HepG2 (cell line): ENCODE results near the gene CLASP1. TPM values are rescaled to one million over a fixed set of nuclear protein-coding genes. Genes with fewer than 3 reads are reported as not detected.

Experiments used
- ATAC-seq: fragments of 200-7000 bp; cut with Tn5 transposase; 3 replicates; pipeline ENCODE4 v1.9.1; 2020; ENCODE audit warnings: mild to moderate bottlenecking, moderate library complexity
- BruUV-seq: library from RNA; stranded (reverse); fragments of 400-500 nt; replicated peaks from 2 replicates; lab custom pipeline; 2021; lab: Mats Ljungman, UMichigan
- CTCF ChIA-PET: fragments of 300-600 bp; formaldehyde crosslinking; extraction: SDS; loops from one replicate; lab custom pipeline; 2021; ENCODE audit warnings: low total read pairs, inconsistent platforms, low intra/inter-chr PET ratio; lab: Yijun Ruan, JAX
- POLR2A ChIA-PET: fragments of 350-600 bp; sonication (Branson Sonifier 250); formaldehyde crosslinking; loops from one replicate; lab custom pipeline; 2020; ENCODE audit warnings: antibody characterized with exemption, inconsistent platforms; lab: Yijun Ruan, JAX
- DNase-seq: peaks from one replicate; pipeline ENCODE4 v3.0.0-alpha.2; 2015; ENCODE audit warnings: low spot score
- FAIRE-seq: peaks from 3 replicates; lab custom pipeline; 2011; peaks lifted over from hg19 to GRCh38; lab: Jason Lieb, UNC
- H2AFZ ChIP-seq: one replicate; pipeline ENCODE4 v1.6.1; 2011; ENCODE audit warnings: low read length, inconsistent platforms
- H3K27ac ChIP-seq: fragments of 300-600 bp; 3 replicates; pipeline ENCODE4 v1.8.0; 2011; ENCODE audit warnings: mixed run types, mild to moderate bottlenecking, mixed read lengths, low read length, inconsistent platforms; ENCODE audit not compliant: insufficient read depth; ENCODE audit errors: extremely low read length
- H3K27me3 ChIP-seq, 2 experiments: fragments of 200-600 bp in 1 of 2; 2 replicates in 1 of 2; 3 replicates in 1 of 2; pipeline versions ENCODE4 v1.6.0 to v1.8.0; 2011; ENCODE audit warnings: low read length in 2 of 2, mild to moderate bottlenecking in 2 of 2, moderate library complexity in 2 of 2, inconsistent platforms in 1 of 2; ENCODE audit not compliant: insufficient read depth in 2 of 2, control insufficient read depth in 1 of 2
- H3K36me3 ChIP-seq, 2 experiments: fragments of 200-600 bp in 1 of 2; replicated peaks in 1 of 2; 2 replicates in 1 of 2; 3 replicates in 1 of 2; pipeline versions ENCODE4 v1.5.1 to v1.8.0; 2011; ENCODE audit warnings: low read length in 2 of 2, inconsistent platforms in 1 of 2; ENCODE audit not compliant: insufficient read depth in 2 of 2, control insufficient read depth in 1 of 2
- H3K4me1 ChIP-seq: 2 replicates; pipeline ENCODE4 v1.5.1; 2012; ENCODE audit warnings: low read length, inconsistent platforms; ENCODE audit not compliant: insufficient read depth
- H3K4me2 ChIP-seq: 2 replicates; pipeline ENCODE4 v1.6.0; 2011; ENCODE audit warnings: low read depth, low read length, inconsistent platforms
- H3K4me3 ChIP-seq, 3 experiments: fragments of 200-600 bp in 1 of 3; sonication (generic), shearing (Covaris generic) in 1 of 3; replicated peaks in 1 of 3; 2 replicates each; pipeline ENCODE4 v1.5.1; 2011 to 2016; ENCODE audit warnings: low read length in 3 of 3, inconsistent platforms in 2 of 3, low read depth in 2 of 3, mild to moderate bottlenecking in 2 of 3, control low read depth in 1 of 3, mixed read lengths in 1 of 3; ENCODE audit not compliant: insufficient read depth in 1 of 3
- H3K79me2 ChIP-seq: one replicate; pipeline ENCODE4 v1.6.1; 2011; ENCODE audit warnings: low read length, inconsistent platforms; ENCODE audit not compliant: insufficient read depth
- H3K9ac ChIP-seq: 2 replicates; pipeline ENCODE4 v1.6.0; 2011; ENCODE audit warnings: mild to moderate bottlenecking, low read depth, low read length, inconsistent platforms; ENCODE audit not compliant: insufficient read depth
- H3K9me3 ChIP-seq: 2 replicates; pipeline ENCODE4 v1.5.1; 2012; ENCODE audit warnings: mild to moderate bottlenecking, low read length
- H4K20me1 ChIP-seq: 2 replicates; pipeline ENCODE4 v1.6.0; 2011; ENCODE audit warnings: inconsistent platforms, mild to moderate bottlenecking, low read length, moderate library complexity; ENCODE audit not compliant: insufficient read depth
- FLYWCH1 ChIP-seq: sonication (generic); formaldehyde crosslinking; IDR thresholded peaks from 2 replicates; pipeline ENCODE4 v1.8.1; 2023; ENCODE audit warnings: mild to moderate bottlenecking, missing genetic modification reagents
- NCOA2 ChIP-seq: sonication (generic); formaldehyde crosslinking; IDR thresholded peaks from 2 replicates; pipeline ENCODE4 v1.8.0; 2022; ENCODE audit warnings: inconsistent platforms
- SNAPC2 ChIP-seq: sonication (generic); formaldehyde crosslinking; IDR thresholded peaks from 2 replicates; pipeline ENCODE4 v1.8.1; 2022; ENCODE audit warnings: mild to moderate bottlenecking, missing genetic modification reagents
- SUZ12 ChIP-seq: fragments of 150-350 bp; IDR thresholded peaks from 2 replicates; pipeline ENCODE4 v1.6.1; 2014; ENCODE audit warnings: low read depth, low read length
- ZNF143 ChIP-seq: sonication (generic); formaldehyde crosslinking; IDR thresholded peaks from 2 replicates; pipeline ENCODE4 v1.4.0; 2020; ENCODE audit warnings: missing genetic modification reagents
- ZNF274 ChIP-seq: sonication (generic); formaldehyde crosslinking; IDR thresholded peaks from 2 replicates; pipeline ENCODE4 v1.5.1; 2020; ENCODE audit warnings: mild to moderate bottlenecking, missing genetic modification reagents
- WGBS: methylation state at CpG from one replicate; pipeline ENCODE4 v1.1.6; 2017; ENCODE audit warnings: low lambda C conversion rate; 5-methylcytosine and 5-hydroxymethylcytosine counted together
- in situ Hi-C: cut with HindIII; loops from 2 replicates; pipeline ENCODE4 v1.10.0; 2017; ENCODE audit warnings: low pct_unique_long_range_greater_than_20kb; ENCODE audit not compliant: extremely low pct_ligation_motif_present
- intact Hi-C: fragments of 100-400 bp; cut with micrococcal nuclease; formaldehyde crosslinking; loops from one replicate; pipeline ENCODE4 v1.10.0; 2022; ENCODE audit not compliant: unreplicated experiment
- polyA plus RNA-seq, 8 experiments: library from polyadenylated mRNA; depleted of rRNA in 3 of 8; stranded (reverse) in 7 of 8; unstranded in 1 of 8; fragments of >200 nt; fragmentation: Illumina TruSeq in 4 of 8; extraction: Trizol in 4 of 8; gene quantifications; 2 replicates each; pipeline versions ENCODE4 v1.2.1 to v1.2.3, GENCODE V29; 2011 to 2016; ENCODE audit warnings: low read depth in 4 of 8, missing spikeins in 1 of 8, mixed read lengths in 1 of 8; ENCODE audit not compliant: insufficient read depth in 1 of 8
- total RNA-seq, 5 experiments: library from RNA; depleted of rRNA; stranded (reverse); fragments of >200 nt; fragmentation: Illumina TruSeq; extraction: Trizol; gene quantifications; 2 replicates each; pipeline ENCODE4 v1.2.3, GENCODE V29; 2016; ENCODE audit warnings: low read depth in 1 of 5
- TF ChIP-seq, protein P1 (sequence below): sonication (generic); formaldehyde crosslinking; conservative IDR thresholded peaks from 2 replicates; pipeline ENCODE4 v1.4.0; 2020; ENCODE audit warnings: missing genetic modification reagents
- TF ChIP-seq, protein P2 (sequence below): sonication (generic); formaldehyde crosslinking; IDR thresholded peaks from one replicate; pipeline ENCODE4 v1.5.1; 2020; ENCODE audit warnings: mild to moderate bottlenecking, missing genetic modification reagents; ENCODE audit errors: not compliant biosample characterization
- TF ChIP-seq, protein P3 (sequence below): sonication (generic); formaldehyde crosslinking; IDR thresholded peaks from 2 replicates; pipeline ENCODE4 v1.4.0; 2020; ENCODE audit warnings: mild to moderate bottlenecking, missing genetic modification reagents
- TF ChIP-seq, protein P4 (sequence below): sonication (generic); formaldehyde crosslinking; IDR thresholded peaks from 2 replicates; pipeline ENCODE4 v1.5.0; 2020; ENCODE audit warnings: missing genetic modification reagents
- TF ChIP-seq, protein P5 (sequence below): fragments of 450-650 bp; IDR thresholded peaks from 2 replicates; pipeline ENCODE4 v1.6.1; 2016

Gene CLASP1
- total and polyA plus RNA-seq, 2 of the 13 experiments (the other 11 are each of a cell fraction or from before 2014, with no cell fraction given), result 11.7 to 47.9 TPM

DNA sequence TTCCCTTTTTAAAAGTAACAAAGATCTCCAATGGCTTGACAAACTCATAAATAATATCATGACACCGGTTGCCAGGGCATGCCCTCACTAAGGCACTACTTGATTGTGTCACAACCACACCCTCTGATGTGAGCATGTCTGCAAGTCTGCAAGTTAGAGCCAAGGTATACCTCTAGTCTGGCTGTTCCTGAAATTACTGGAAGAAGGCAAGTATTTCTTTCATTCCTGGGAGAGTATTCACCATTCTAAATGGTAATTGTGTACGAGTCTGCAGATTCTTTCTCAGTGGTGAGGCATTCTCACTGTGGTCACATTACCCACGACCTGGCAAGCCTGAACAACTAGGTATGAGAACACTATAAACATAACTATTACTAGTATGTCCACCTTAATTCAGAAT is 144.3 kb downstream of the CLASP1 start:
- CTCF ChIA-PET, result no interaction called here
- H3K4me2 ChIP-seq, result no peak overlapping the region
- no peak for FAIRE-seq
- TF ChIP-seq, protein P1, sequence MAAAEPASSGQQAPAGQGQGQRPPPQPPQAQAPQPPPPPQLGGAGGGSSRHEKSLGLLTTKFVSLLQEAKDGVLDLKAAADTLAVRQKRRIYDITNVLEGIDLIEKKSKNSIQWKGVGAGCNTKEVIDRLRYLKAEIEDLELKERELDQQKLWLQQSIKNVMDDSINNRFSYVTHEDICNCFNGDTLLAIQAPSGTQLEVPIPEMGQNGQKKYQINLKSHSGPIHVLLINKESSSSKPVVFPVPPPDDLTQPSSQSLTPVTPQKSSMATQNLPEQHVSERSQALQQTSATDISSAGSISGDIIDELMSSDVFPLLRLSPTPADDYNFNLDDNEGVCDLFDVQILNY (CRISPR knock-in tag), result no peak
- TF ChIP-seq, protein P2, sequence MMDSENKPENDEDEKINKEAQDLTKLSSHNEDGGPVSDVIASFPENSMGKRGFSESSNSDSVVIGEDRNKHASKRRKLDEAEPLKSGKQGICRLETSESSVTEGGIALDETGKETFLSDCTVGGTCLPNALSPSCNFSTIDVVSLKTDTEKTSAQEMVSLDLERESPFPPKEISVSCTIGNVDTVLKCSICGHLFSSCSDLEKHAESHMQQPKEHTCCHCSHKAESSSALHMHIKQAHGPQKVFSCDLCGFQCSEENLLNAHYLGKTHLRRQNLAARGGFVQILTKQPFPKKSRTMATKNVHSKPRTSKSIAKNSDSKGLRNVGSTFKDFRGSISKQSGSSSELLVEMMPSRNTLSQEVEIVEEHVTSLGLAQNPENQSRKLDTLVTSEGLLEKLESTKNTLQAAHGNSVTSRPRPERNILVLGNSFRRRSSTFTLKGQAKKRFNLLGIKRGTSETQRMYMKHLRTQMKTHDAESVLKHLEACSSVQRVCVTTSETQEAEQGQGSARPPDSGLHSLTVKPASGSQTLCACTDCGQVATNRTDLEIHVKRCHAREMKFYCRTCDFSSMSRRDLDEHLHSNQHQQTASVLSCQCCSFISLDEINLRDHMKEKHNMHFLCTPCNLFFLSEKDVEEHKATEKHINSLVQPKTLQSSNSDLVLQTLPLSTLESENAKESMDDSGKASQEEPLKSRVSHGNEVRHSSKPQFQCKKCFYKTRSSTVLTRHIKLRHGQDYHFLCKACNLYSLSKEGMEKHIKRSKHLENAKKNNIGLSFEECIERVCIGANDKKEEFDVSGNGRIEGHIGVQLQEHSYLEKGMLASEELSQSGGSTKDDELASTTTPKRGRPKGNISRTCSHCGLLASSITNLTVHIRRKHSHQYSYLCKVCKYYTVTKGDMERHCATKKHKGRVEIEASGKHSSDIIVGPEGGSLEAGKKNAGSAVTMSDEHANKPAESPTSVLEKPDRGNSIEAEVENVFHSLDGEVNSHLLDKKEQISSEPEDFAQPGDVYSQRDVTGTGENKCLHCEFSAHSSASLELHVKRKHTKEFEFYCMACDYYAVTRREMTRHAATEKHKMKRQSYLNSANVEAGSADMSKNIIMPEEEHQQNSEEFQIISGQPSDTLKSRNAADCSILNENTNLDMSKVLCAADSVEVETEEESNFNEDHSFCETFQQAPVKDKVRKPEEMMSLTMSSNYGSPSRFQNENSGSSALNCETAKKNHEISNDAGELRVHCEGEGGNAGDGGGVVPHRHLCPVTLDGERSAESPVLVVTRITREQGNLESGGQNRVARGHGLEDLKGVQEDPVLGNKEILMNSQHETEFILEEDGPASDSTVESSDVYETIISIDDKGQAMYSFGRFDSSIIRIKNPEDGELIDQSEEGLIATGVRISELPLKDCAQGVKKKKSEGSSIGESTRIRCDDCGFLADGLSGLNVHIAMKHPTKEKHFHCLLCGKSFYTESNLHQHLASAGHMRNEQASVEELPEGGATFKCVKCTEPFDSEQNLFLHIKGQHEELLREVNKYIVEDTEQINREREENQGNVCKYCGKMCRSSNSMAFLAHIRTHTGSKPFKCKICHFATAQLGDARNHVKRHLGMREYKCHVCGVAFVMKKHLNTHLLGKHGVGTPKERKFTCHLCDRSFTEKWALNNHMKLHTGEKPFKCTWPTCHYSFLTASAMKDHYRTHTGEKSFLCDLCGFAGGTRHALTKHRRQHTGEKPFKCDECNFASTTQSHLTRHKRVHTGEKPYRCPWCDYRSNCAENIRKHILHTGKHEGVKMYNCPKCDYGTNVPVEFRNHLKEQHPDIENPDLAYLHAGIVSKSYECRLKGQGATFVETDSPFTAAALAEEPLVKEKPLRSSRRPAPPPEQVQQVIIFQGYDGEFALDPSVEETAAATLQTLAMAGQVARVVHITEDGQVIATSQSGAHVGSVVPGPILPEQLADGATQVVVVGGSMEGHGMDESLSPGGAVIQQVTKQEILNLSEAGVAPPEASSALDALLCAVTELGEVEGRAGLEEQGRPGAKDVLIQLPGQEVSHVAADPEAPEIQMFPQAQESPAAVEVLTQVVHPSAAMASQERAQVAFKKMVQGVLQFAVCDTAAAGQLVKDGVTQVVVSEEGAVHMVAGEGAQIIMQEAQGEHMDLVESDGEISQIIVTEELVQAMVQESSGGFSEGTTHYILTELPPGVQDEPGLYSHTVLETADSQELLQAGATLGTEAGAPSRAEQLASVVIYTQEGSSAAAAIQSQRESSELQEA (CRISPR knock-in tag), result no peak
- TF ChIP-seq SUZ12 (no peak), ZNF143 (CRISPR knock-in tag) (no peak), ZNF274 (CRISPR knock-in tag) (no peak), SNAPC2 (CRISPR knock-in tag) (no peak), NCOA2 (CRISPR knock-in tag) (no peak), FLYWCH1 (CRISPR knock-in tag) (no peak)
- TF ChIP-seq, protein P3, sequence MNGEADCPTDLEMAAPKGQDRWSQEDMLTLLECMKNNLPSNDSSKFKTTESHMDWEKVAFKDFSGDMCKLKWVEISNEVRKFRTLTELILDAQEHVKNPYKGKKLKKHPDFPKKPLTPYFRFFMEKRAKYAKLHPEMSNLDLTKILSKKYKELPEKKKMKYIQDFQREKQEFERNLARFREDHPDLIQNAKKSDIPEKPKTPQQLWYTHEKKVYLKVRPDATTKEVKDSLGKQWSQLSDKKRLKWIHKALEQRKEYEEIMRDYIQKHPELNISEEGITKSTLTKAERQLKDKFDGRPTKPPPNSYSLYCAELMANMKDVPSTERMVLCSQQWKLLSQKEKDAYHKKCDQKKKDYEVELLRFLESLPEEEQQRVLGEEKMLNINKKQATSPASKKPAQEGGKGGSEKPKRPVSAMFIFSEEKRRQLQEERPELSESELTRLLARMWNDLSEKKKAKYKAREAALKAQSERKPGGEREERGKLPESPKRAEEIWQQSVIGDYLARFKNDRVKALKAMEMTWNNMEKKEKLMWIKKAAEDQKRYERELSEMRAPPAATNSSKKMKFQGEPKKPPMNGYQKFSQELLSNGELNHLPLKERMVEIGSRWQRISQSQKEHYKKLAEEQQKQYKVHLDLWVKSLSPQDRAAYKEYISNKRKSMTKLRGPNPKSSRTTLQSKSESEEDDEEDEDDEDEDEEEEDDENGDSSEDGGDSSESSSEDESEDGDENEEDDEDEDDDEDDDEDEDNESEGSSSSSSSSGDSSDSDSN (CRISPR knock-in tag), result no peak
- TF ChIP-seq, protein P4, sequence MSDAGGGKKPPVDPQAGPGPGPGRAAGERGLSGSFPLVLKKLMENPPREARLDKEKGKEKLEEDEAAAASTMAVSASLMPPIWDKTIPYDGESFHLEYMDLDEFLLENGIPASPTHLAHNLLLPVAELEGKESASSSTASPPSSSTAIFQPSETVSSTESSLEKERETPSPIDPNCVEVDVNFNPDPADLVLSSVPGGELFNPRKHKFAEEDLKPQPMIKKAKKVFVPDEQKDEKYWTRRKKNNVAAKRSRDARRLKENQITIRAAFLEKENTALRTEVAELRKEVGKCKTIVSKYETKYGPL (CRISPR knock-in tag), result no peak
- TF ChIP-seq, protein P5, sequence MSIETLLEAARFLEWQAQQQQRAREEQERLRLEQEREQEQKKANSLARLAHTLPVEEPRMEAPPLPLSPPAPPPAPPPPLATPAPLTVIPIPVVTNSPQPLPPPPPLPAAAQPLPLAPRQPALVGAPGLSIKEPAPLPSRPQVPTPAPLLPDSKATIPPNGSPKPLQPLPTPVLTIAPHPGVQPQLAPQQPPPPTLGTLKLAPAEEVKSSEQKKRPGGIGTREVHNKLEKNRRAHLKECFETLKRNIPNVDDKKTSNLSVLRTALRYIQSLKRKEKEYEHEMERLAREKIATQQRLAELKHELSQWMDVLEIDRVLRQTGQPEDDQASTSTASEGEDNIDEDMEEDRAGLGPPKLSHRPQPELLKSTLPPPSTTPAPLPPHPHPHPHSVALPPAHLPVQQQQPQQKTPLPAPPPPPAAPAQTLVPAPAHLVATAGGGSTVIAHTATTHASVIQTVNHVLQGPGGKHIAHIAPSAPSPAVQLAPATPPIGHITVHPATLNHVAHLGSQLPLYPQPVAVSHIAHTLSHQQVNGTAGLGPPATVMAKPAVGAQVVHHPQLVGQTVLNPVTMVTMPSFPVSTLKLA, result no peak

More for the DNA sequence above, 144.3 kb downstream of the CLASP1 start:
- Histone ChIP-seq H3K4me3 (no peak overlapping the region), H3K4me1 (peaks cover 10% of the 10 kb centered on the region; the same call in 1 of the 2 replicates), H3K79me2 (peaks cover 14% of the 10 kb centered on the region), H4K20me1 (no peaks in the 10 kb centered on the region; the same call in 1 of the 2 replicates), H3K27me3 (no peaks in the 10 kb centered on the region), H3K27ac (no peak overlapping the region), H2AFZ (no peak overlapping the region), H3K9ac (no peak overlapping the region), H3K36me3 (peaks cover 8 to 52% of the 10 kb centered on the region in 2 experiments), H3K9me3 (peaks cover 12% of the 10 kb centered on the region; the same call in 1 of the 2 replicates)
- POLR2A ChIA-PET, result no interaction called here
- intact Hi-C loops, result no loop called here
- ATAC-seq, result no peak
- no TSS peak for BruUV-seq
- in situ Hi-C loops, result no loop called here
- DNase-seq, result no peak
- WGBS, result 99% methylated on average over 3 of the region's 3 CpGs
